ENCODE results near the gene CCHCR1.
"Not testable (repeated sequence)": the region's sequence is repeated elsewhere in the genome, so short reads cannot be mapped to it uniquely, and the experiment has no call there.

The CCHCR1 gene

GRCh38 chr6:31183287-31183686 is 25.7 kb upstream of the CCHCR1 start:
- not testable (repeated sequence) for DNase-seq

- DNase-seq, result peak; percentile 57 to 64
Measured at GRCh38 chr6:31180500-31180899, 22.9 kb upstream of the CCHCR1 start.

GRCh38 chr6:31179896-31180295 is 22.3 kb upstream of the CCHCR1 start:
- no peak for DNase-seq

GRCh38 chr6:31179042-31179386 is 21.4 kb upstream of the CCHCR1 start:
- DNase-seq, result no peak

- no peak for DNase-seq
Measured at GRCh38 chr6:31178143-31179041, 20.8 kb upstream of the CCHCR1 start.

GRCh38 chr6:31175971-31176370 is 18.4 kb upstream of the CCHCR1 start:
- no peak for DNase-seq

- no peak for DNase-seq
Measured at GRCh38 chr6:31174378-31174777, 16.8 kb upstream of the CCHCR1 start.

GRCh38 chr6:31173406-31173805 is 15.8 kb upstream of the CCHCR1 start:
- no peak for DNase-seq

GRCh38 chr6:31172973-31173384 is 15.4 kb upstream of the CCHCR1 start:
- no peak for DNase-seq

- no peak for DNase-seq
Measured at GRCh38 chr6:31171931-31172905, 14.6 kb upstream of the CCHCR1 start.

- DNase-seq, result no peak
Measured at GRCh38 chr6:31170987-31171671, 13.5 kb upstream of the CCHCR1 start.

GRCh38 chr6:31170600-31170881 is 12.9 kb upstream of the CCHCR1 start, which contains the start of gene POU5F1:
Gene POU5F1 (minus strand): TSS chr6:31170682. CDS start chr6:31170620, 62 bp downstream.
- DNase-seq, result no peak

GRCh38 chr6:31169858-31170599 is 12.4 kb upstream of the CCHCR1 start:
- DNase-seq, result not testable (repeated sequence)

GRCh38 chr6:31169123-31169857 is 11.7 kb upstream of the CCHCR1 start:
- DNase-seq, result no peak

- no peak for DNase-seq
Measured at GRCh38 chr6:31168606-31169005, 11.0 kb upstream of the CCHCR1 start.

- DNase-seq, result no peak
Measured at GRCh38 chr6:31165986-31166385, 8.4 kb upstream of the CCHCR1 start.

GRCh38 chr6:31165064-31165832 is 7.6 kb upstream of the CCHCR1 start:
- not testable (repeated sequence) for DNase-seq

- DNase-seq, result not testable (repeated sequence)
Measured at GRCh38 chr6:31164475-31165063, 7.0 kb upstream of the CCHCR1 start.

- no peak for DNase-seq
Measured at GRCh38 chr6:31163922-31164321, 6.3 kb upstream of the CCHCR1 start.

- DNase-seq, result no peak
Measured at GRCh38 chr6:31162463-31163165, 5.0 kb upstream of the CCHCR1 start.
